Cardiac fibroblast (primary cell): ENCODE results near the gene RXFP3.
A peak's percentile ranks its signal among the peaks of the same experiment; 100 is the strongest.
"Not testable (repeated sequence)": the region's sequence is repeated elsewhere in the genome, so short reads cannot be mapped to it uniquely, and the experiment has no call there.

Experiments
- DNase-seq, 2 donors: peaks; one replicate each; pipeline versions ENCODE4 v3.0.0 to v3.0.0-alpha.2; 2010; ENCODE audit warnings: low read depth in 2 of 2
- H3K4me3 ChIP-seq, 2 donors: replicated peaks in 1 of 2; 1 replicate in 1 of 2; 2 replicates in 1 of 2; pipeline ENCODE4 v1.5.1; 2011; ENCODE audit warnings: low read depth in 2 of 2, low read length in 2 of 2, mild to moderate bottlenecking in 2 of 2, moderate library complexity in 1 of 2
- CTCF ChIP-seq: IDR thresholded peaks from one replicate; pipeline ENCODE4 v1.5.1; 2011; ENCODE audit warnings: low read depth, mild to moderate bottlenecking, low read length, inconsistent platforms

RXFP3 gene

GRCh38 chr5:33892620-33893137 is 43.5 kb upstream of the RXFP3 start:
- peak overlapping the region; percentile 63 to 64 for H3K4me3 ChIP-seq
- TF ChIP-seq CTCF = no peak
- peak; percentile 93 to 97 for DNase-seq

GRCh38 chr5:33894566-33894965 is 41.6 kb upstream of the RXFP3 start:
- no peak for TF ChIP-seq CTCF
- DNase-seq = peak; percentile 5 to 59
- no peak overlapping the region for H3K4me3 ChIP-seq

- peak in 1 of 2 donors; percentile 57 for DNase-seq
- H3K4me3 ChIP-seq = no peak overlapping the region
- no peak for TF ChIP-seq CTCF
These were observed 35.0 kb upstream of the RXFP3 start for GRCh38 chr5:33901156-33901555.

GRCh38 chr5:33903118-33903517 is 33.1 kb upstream of the RXFP3 start:
- no peak for TF ChIP-seq CTCF
- no peak overlapping the region for H3K4me3 ChIP-seq
- DNase-seq = no peak

- no peak for DNase-seq
- H3K4me3 ChIP-seq = no peak overlapping the region
- no peak for TF ChIP-seq CTCF
These were observed 30.8 kb upstream of the RXFP3 start for GRCh38 chr5:33905381-33905780.

- H3K4me3 ChIP-seq = not testable (repeated sequence)
- peak in 1 of 2 donors; percentile 13 for DNase-seq
These were observed 29.9 kb upstream of the RXFP3 start for GRCh38 chr5:33906248-33906647.

- H3K4me3 ChIP-seq, DNase-seq: not testable (repeated sequence)
These were observed 21.3 kb upstream of the RXFP3 start for GRCh38 chr5:33914844-33915243.

- DNase-seq = no peak
- no peak for TF ChIP-seq CTCF
- no peak overlapping the region for H3K4me3 ChIP-seq
These were observed 15.2 kb upstream of the RXFP3 start for GRCh38 chr5:33921002-33921401.
